Measurements from ENCODE around the gene SYNGR2.
"Not testable (repeated sequence)": the region's sequence is repeated elsewhere in the genome, so short reads cannot be mapped to it uniquely, and the experiment has no call there.

Gene SYNGR2

DNA sequence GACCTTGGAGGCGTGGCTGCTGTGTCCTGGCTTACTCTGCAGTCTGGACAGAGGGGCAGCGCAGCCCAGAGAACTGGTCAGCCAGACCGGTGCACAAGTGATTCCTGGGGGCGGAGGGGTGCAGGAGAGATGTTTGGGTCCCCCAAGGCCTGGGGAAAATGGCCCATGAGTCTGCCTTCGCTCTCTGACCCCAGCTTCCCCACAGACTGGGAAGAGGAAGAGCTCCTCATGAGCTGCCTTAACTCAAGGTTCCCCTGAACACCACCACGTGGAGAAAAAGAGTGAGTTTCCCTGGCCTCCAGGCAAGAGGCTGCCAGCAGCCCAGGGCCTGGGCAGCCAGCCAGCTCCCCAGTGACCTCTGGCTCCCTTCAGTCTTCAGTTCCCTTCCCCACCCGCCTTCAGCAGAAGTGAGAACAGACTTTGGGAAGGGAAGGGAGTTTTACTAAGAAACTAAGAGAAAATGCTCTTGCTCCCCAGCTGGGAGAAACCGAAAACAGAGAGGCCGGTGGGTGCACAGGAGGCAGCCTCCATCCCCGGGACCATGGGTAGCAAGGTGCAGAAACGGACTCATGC, 24.1 kb upstream of the SYNGR2 start:
- no peak for FAIRE-seq

DNA sequence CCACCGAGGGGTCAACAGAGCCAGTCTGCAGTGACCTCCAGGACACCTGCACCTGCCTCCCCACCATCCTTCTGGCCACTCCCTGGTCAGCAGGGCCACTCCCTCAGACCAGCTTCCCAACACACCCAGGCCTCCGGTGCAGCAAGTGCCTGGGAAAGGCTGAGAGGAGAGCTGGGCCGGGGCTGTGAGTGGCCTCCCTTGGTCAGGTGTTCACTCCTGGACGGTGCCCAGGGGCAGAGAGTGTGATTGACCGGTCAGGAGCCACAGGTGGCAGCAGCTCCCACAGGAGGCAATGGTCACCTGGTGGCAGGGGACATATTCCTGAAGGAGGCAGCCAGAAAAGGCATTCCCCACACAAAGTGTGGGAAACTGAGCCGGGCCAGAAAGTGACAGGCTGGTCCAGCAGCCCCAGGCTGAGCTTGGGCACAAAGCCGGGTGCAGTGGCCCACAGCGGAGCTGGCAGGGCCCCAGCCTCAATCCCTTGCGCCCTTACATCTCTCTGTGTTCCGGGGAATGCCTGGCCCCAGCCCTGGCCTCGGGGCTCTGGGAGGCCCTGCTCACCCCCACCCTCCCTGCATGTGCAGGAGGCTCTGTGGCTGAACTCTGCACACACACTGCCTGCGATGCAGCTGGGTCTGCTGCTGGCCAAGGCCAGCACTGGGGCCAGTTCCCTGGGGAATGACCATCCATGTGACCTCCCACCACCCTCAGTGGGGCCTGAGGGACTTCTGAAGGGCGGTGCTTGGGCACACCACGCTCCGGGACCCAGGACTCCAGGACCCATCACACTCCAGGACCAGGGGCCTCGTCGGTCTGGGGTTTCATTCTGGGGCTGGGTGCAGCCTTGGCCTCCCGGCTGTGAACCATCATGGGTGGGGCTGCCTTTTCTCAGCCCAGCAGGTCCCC, 23.4 kb upstream of the SYNGR2 start:
- no peak for FAIRE-seq

DNA sequence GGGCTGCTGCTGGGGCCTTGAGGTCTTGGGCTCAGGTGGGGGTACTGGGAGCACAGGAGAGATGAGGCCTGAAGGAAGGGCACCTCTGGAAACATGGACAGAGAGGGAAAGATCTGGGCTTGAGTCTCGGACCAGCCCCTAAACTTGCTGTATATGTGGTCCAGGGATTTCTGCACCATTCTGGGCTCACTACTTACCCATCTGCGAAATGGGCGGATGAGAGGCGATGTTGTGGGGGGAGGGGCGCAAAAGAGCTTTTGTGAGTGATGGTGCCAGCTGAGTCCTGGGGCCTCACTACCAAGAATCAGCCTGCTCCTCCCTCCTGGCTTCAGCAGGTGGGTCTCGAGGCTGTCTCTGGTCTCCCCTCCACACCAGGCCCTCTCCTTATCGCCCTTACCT, 21.9 kb upstream of the SYNGR2 start:
- no peak for FAIRE-seq

DNA sequence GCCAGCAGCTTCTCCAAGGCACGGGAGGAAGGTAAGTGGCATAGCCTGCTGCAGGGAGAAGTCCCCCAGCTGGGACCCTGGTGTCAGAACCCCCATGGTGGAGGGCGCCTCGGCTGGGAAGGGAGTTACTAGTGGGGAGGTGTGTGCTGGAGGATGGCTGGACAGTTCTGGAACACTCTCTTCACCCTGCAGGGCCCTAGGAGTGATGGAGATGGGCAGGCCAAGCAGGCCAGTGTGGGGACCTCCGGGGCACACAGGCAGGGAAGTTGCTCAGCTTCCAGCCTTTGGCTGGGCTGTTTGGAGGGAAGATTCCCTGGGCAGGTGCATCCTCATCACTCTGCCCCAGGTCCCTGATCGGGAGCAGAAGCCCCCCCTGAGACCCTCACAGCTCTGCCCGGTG, 21.5 kb upstream of the SYNGR2 start:
- FAIRE-seq = no peak

GRCh38 chr17:78147315-78147998, 20.9 kb upstream of the SYNGR2 start:
- no peak for FAIRE-seq

DNA sequence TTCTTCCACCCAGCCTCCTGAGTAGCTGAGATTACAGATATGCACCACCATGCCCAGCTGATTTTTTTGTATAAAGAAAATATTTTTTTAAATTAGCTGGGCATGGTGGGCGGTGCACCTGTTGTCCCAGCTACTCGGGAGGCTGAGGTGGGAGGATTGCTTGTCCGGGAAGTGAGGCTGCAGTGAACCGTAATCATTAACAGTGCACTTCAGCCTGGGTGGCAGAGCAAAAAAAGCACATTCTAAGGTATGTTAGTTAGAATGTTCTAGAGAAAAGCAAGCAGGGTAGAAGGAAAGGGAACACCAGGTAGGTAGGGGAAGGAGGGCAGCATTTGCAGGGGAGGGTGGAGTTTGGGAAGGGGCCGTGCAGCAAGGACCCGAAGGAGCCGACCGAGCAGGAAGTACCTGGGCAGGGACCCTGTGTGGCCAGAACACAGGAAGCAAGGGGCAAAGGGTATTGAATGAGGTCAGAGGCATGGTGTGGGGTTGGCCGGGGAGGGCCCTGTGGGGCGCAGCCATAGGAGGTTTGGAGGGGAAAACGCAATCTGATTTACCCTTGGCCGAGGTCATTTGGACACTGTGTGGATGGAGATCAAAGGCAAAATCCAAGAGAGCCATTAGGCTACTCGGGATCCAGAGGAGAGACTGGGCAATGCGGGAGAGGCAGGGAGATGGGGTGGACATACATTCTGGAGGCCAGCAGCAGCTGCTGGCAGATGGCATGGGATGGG, 19.9 kb upstream of the SYNGR2 start:
- no peak for FAIRE-seq

DNA sequence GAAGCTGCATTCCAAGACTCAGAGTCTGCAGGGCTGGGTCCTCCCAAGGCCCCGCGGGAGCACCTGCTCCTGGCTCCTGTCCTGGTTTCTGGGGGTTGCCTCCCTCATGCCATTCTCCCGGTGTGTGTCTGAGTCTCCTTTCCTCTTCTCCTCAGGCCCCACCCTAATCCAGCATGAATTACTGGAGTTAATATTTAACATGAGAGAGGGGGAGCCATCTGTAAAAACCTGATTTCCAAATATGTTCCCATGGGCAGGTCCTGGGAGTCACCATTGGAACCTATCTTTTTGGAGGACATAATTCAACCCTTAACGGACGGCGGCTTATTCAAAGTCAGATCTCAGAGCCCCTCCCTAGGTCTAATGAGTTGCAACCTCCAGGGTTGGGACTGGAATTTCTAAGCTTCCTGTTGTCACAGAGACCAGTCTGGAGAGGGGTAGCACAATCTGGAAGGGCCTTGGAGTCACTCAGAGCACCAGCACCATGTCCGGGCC, 16.8 kb upstream of the SYNGR2 start:
- no peak for FAIRE-seq

- no peak for FAIRE-seq
These were observed 13.2 kb upstream of the SYNGR2 start for GRCh38 chr17:78154903-78155811.

DNA sequence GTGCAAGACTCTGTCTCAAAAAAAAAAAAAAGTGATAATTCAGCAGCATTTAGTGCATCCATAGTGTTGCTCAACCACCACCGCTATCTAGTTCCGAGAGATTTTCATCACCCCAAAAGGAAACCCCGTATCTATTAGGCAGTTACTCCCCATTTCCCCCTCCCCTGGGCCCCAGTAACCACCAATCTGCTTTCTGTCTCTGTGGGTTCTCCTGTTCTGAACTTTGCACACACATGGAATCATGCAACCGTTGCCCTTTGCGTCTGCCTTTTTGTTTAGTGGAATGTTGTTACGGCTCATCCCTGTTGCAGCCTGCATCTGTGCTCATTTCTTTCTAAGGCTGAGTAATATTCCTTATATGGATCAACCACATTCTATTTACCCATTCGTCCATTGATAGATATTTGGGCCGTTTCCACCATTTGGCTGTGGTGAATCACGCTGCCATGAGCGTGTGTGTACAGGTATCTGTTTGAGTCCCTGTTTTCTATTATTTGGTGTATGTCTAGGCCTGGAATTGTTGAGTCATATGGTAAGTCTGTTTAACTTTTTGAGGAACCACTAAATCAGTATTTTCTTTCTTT, 8.7 kb upstream of the SYNGR2 start:
- no peak for FAIRE-seq

- FAIRE-seq = no peak
These were observed 4.3 kb upstream of the SYNGR2 start for GRCh38 chr17:78163881-78164747.

DNA sequence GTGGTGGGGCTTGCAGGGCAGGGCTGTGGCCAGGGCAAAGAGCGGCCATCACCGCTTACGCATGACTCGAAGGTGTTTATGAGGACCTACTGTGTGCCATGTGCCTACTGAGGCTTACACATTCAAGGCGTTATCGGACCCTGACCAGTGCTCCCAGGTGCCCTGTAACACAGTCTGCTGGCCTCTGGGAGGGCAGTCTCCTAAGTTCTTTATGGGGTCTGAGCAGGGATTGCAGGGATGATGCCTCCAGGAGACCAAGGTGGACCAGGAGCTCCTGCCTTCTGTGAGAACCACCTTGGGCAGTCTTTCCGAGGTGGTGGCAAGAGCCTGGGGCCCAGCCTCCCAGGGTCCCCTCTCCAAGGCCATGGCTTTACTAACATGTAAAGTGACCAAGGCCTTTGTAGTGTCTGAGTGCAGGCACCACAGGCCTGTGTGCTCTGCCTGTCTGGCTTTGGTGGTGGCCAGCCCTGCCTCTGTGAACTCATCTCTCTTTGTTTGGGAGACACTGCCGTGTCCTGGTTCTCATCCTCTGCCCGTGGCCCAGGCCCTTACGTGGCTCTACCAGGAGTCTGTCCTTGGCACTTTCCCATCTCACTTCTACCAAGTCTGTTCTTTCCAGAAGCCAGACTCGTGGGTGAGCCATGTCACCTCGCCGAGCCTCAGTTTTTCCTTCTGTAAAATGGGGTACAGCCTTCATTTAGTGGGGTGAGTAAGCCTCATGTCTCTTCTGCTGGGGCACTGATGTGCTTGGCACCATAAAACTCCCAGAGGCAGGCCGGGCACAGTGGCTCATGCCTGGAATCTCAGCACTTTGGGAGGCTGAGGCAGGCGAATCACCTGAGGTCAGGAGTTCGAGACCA, 3.4 kb upstream of the SYNGR2 start:
- FAIRE-seq = no peak

DNA sequence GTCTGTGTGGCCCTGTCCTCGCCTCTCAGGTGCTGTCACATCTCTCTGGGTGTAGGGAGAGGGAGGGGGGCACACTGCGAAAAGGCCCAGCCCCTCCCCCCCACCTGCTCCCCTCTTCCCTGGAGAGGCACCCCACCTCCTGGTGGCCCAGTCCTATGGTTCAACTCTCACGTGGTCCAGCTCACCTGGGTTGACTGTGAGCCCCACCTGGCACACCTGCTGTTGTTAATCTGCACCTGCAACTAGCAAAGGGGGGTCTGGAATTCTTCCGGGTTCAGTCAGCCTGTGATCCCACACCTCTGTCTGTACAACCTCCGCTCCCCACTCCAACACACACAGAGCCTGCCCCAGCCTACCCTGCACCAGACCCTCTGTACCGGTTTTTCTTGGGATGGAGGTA, 2.0 kb upstream of the SYNGR2 start:
- FAIRE-seq = no peak

DNA sequence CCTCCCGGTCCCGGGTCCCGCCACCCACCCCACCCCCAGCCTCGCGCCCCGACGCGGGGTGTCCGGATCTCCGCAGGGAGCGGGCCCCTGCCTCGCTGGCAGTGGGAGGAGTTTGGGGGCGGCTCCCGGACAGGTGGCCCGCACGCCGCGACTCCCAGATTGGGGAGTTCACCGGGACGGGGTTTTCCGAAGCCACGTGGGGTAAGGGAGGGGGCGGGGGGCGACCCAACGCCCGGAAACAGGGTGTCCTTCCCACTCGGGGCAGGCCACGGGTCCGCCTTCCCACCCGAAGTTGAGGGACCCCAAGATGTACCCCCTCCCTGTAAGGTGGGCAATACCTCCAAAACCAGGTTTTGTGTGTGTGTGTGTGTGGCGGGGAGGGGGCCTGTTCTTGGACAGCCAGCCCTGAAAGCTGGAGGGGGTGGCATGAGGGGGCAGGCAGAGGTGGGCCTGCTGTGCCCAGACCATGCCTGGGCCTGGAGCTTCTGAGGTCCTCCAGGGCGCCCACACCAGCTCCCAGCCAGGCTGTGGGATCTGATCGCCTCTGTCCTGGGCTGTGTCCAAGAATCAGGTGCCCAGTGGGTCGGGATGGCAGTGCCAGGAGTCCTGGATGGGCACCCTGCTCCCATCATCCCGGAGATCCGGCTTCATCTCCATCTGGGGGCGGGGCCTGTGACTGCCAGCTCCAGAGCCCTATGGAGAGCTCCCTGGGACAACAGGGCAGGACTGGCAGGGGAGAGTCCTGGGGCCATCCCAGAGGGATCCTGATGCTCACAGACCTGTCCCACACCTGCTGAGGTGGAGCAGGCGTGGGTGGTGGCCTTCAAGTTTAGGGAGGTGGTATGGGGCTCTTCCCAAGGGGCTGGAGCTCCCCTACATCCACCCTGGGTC, 767 bp downstream of the SYNGR2 start:
- no peak for FAIRE-seq

DNA sequence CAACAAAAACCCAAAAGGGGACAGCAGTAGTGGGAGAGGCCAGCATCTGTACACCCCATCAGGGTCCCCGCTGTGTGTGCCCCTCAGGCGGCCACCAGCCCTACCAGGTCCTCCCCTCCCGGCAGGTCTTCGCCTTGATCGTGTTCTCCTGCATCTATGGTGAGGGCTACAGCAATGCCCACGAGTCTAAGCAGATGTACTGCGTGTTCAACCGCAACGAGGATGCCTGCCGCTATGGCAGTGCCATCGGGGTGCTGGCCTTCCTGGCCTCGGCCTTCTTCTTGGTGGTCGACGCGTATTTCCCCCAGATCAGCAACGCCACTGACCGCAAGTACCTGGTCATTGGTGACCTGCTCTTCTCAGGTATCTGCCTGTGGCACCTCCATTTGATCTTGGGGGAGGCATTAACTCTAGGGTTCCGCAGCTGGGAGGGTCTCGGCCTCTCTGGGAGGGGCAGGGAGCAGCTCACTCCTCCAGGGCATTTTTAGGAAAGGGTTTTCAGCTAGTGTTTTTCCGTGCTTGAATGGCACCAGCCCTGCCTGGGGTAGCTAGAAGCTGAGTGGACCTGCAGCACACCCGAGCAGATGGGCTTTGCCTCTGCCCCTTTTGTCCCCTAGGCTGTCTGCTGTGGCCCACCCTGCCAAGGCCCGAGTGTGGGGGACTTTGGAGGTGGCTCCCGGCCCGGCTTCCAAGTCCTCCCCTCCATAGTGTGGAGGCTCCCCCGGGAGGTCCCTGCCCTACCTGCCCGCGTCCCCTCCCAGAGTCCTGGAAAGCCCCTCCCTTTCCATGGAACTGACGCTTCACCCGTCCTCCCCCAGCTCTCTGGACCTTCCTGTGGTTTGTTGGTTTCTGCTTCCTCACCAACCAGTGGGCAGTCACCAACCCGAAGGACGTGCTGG, 2.6 kb downstream of the SYNGR2 start:
- FAIRE-seq = no peak

GRCh38 chr17:78171591-78172248, 3.3 kb downstream of the SYNGR2 start:
- FAIRE-seq = not testable (repeated sequence)

DNA sequence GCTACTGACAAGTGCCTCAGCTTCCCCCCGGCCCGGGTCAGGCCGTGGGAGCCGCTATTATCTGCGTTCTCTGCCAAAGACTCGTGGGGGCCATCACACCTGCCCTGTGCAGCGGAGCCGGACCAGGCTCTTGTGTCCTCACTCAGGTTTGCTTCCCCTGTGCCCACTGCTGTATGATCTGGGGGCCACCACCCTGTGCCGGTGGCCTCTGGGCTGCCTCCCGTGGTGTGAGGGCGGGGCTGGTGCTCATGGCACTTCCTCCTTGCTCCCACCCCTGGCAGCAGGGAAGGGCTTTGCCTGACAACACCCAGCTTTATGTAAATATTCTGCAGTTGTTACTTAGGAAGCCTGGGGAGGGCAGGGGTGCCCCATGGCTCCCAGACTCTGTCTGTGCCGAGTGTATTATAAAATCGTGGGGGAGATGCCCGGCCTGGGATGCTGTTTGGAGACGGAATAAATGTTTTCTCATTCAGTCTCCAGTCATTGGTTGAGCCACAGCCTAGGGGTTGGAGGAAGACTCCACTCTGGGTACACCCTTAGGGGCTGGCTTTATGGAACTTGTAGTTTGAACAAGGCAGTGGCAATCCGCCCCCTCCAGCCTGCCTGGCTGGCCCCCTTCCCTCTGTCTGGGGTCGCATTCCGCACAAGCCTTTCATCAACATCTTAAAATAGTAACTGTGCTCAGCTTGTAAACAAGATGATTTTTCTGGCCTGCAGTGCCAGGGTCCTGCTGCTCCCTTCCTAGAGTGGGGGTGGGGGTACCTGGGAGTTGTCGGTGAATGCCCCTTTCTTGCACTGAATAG, 4.1 kb downstream of the SYNGR2 start:
- FAIRE-seq = no peak

All from colon (tissue), 2 donors.